PC-3 (cell line): ENCODE measurements around the gene RAB3B. TPM values are rescaled to one million over a fixed set of nuclear protein-coding genes. Genes with fewer than 3 reads are reported as not detected.
"Not testable (repeated sequence)": the region's sequence is repeated elsewhere in the genome, so short reads cannot be mapped to it uniquely, and the experiment has no call there.

Experiments
- ATAC-seq: fragments of 200-7000 bp; cut with Tn5 transposase; 2 replicates; pipeline ENCODE4 v1.9.1; 2020; ENCODE audit warnings: mild to moderate bottlenecking, moderate library complexity
- BruUV-seq: library from RNA; stranded (reverse); fragments of 400-500 nt; replicated peaks from 2 replicates; lab custom pipeline; 2021; lab: Mats Ljungman, UMichigan
- CTCF ChIA-PET: fragments of 300-600 bp; sonication (Branson Sonifier 250); formaldehyde crosslinking; loops from one replicate; lab custom pipeline; 2022; ENCODE audit warnings: antibody characterized with exemption; lab: Charles Lee
- POLR2A ChIA-PET: fragments of 300-600 bp; sonication (Branson Sonifier 250); formaldehyde crosslinking; loops from one replicate; lab custom pipeline; 2022; ENCODE audit warnings: antibody characterized with exemption; ENCODE audit not compliant: unreplicated experiment; lab: Charles Lee
- DNase-seq: peaks from one replicate; pipeline ENCODE4 v3.0.0-alpha.2; 2015
- H2AFZ ChIP-seq: fragments of 300-600 bp; sonication (generic); 2 replicates; pipeline ENCODE4 v1.6.0; 2016; ENCODE audit warnings: antibody characterized with exemption, low read length
- H3F3A ChIP-seq: fragments of 300-600 bp; sonication (generic); one replicate; pipeline ENCODE4 v1.6.0; 2017; ENCODE audit warnings: antibody characterized with exemption, low read length, control low read depth, mild to moderate bottlenecking; ENCODE audit not compliant: unreplicated experiment
- H3K27ac ChIP-seq: fragments of 300-600 bp; sonication (generic); 2 replicates; pipeline ENCODE4 v1.5.1; 2016; ENCODE audit warnings: mild to moderate bottlenecking, low read length
- H3K27me3 ChIP-seq: fragments of 300-600 bp; sonication (generic); 2 replicates; pipeline ENCODE4 v1.6.1; 2016; ENCODE audit warnings: low read length, mixed read lengths
- H3K36me3 ChIP-seq: fragments of 300-600 bp; sonication (generic); 2 replicates; pipeline ENCODE4 v1.6.1; 2016; ENCODE audit warnings: low read depth, mixed run types, low read length, mixed read lengths
- H3K4me1 ChIP-seq: fragments of 300-600 bp; sonication (generic); 2 replicates; pipeline ENCODE4 v1.5.1; 2016; ENCODE audit warnings: low read length; ENCODE audit not compliant: insufficient read depth
- H3K4me2 ChIP-seq: fragments of 300-600 bp; sonication (generic); 2 replicates; pipeline ENCODE4 v1.6.0; 2016; ENCODE audit warnings: low read length
- H3K4me3 ChIP-seq: fragments of 300-600 bp; sonication (generic); 2 replicates; pipeline ENCODE4 v1.5.1; 2016; ENCODE audit warnings: mild to moderate bottlenecking, low read length, mixed read lengths
- H3K79me2 ChIP-seq: fragments of 300-600 bp; sonication (generic); 2 replicates; pipeline ENCODE4 v1.6.1; 2017; ENCODE audit warnings: low read length, mixed read lengths
- H3K9ac ChIP-seq: fragments of 300-600 bp; sonication (generic); 2 replicates; pipeline ENCODE4 v1.6.0; 2016; ENCODE audit warnings: mild to moderate bottlenecking, low read length
- H3K9me2 ChIP-seq: fragments of 300-600 bp; sonication (generic); replicated peaks from 2 replicates; pipeline ENCODE4 v1.6.1; 2016; ENCODE audit warnings: mixed run types, low read length, mixed read lengths
- H3K9me3 ChIP-seq: fragments of 300-600 bp; sonication (generic); 2 replicates; pipeline ENCODE4 v1.6.1; 2016; ENCODE audit warnings: low read length, mixed read lengths
- H4K20me1 ChIP-seq: fragments of 300-600 bp; sonication (generic); 2 replicates; pipeline ENCODE4 v1.6.1; 2016; ENCODE audit warnings: low read length, mixed read lengths
- EZH2 ChIP-seq: fragments of 300-600 bp; sonication (generic); IDR thresholded peaks from one replicate; pipeline ENCODE4 v1.6.1; 2017; ENCODE audit warnings: antibody characterized with exemption, mild to moderate bottlenecking, low read length; ENCODE audit not compliant: unreplicated experiment
- EZH2phosphoT487 ChIP-seq: fragments of 300-600 bp; sonication (generic); IDR thresholded peaks from 2 replicates; pipeline ENCODE4 v1.6.1; 2018; ENCODE audit warnings: mild to moderate bottlenecking, antibody characterized with exemption, low read length, borderline replicate concordance
- intact Hi-C: fragments of 100-400 bp; cut with micrococcal nuclease; formaldehyde crosslinking; loops from 2 replicates; pipeline ENCODE4 v1.9.0; 2023
- total RNA-seq: library from RNA; depleted of rRNA; stranded (reverse); fragments of >200 nt; gene quantifications from 2 replicates; pipeline ENCODE4 v1.2.3, GENCODE V29; 2014
- TF ChIP-seq, protein P1 (sequence below): fragments of 300-600 bp; sonication (generic); conservative IDR thresholded peaks from 2 replicates; pipeline ENCODE4 v1.5.1; 2017; ENCODE audit warnings: antibody characterized with exemption, low read depth, mild to moderate bottlenecking, low read length

Gene RAB3B
- total RNA-seq, 1 experiment from 2014 or later, result 4.5 TPM

DNA sequence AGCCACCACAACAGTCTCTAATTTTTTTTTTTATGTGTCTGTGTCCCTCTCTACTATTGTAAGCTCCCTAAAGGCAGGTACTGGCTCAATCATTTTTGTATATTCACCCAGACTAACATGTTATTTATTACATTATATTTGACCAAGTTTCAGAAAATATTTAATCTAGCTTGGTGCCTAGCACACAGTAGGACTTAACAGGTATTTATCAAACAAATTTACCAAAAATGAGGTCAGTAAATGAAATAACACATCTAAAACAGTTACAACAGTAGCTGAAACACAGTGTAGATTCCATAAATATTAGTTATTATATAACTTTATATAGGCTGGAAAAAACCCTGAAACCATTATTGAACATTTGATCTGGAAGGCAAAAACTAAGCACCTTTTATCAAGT lies 114.7 kb downstream of the RAB3B start:
- no TSS peak for BruUV-seq
- no peaks in the 10 kb centered on the region for H3K27me3 ChIP-seq
- peaks cover 24% of the 10 kb centered on the region for H3K4me1 ChIP-seq
- H3K9me2 ChIP-seq, result no peaks in the 10 kb centered on the region
- peak overlapping the region; percentile 27; the same call in 1 of the 2 replicates for H3K9ac ChIP-seq
- H2AFZ ChIP-seq, result no peak overlapping the region
- peaks cover 8% of the 10 kb centered on the region for H3K36me3 ChIP-seq
- ATAC-seq (no peak), DNase-seq (no peak)
- ChIA-PET CTCF (interaction anchor here (0.6 kb wide), 1 partner anchor 15 kb away, joined by 4 read pairs; no protein-coding TSS in a partner anchor), POLR2A (no interaction called here)
- intact Hi-C loops, result loop anchor here (5.0 kb wide), 1 partner anchor 304 kb away; no protein-coding TSS in a partner anchor
- H3K79me2 ChIP-seq, result peaks cover 76% of the 10 kb centered on the region
- peak overlapping the region; percentile 90 for H3K4me2 ChIP-seq
- no peaks in the 10 kb centered on the region for H3K9me3 ChIP-seq
- peaks cover 16% of the 10 kb centered on the region; the same call in 1 of the 2 replicates for H4K20me1 ChIP-seq
- no peaks in the 10 kb centered on the region for H3F3A ChIP-seq
- peak overlapping the region; percentile 87 for H3K4me3 ChIP-seq
- TF ChIP-seq EZH2, result no peak
- H3K27ac ChIP-seq, result no peak overlapping the region

DNA sequence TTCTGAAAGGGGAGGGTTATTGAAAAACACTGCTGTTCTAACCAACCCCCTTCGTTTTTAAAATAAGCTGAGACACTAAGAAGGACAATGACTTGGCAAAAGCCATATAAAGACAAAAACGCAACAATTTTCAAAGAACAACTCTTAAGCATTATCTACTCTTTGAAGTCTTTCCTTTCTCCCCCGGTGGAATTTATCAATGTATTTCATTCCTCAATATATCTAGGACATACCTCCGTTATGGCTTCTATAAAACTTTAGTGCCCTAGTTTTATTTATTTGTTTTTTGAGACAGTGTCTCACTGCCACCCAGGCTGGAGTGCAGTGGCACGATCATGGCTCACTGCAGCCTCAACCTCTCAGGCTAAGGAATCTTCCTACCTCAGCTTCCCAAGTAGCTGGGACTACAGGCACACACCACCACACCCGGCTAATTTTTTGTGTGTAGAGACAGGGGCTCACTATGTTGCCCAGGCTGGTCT lies 115.2 kb downstream of the RAB3B start:
- ATAC-seq, result no peak
- BruUV-seq, result no TSS peak
- Histone ChIP-seq H3K27me3 (no peaks in the 10 kb centered on the region), H3K27ac (peak overlapping the region; percentile 13; the same call in 1 of the 2 replicates), H2AFZ (no peak overlapping the region; the same call in 1 of the 2 replicates), H3K4me2 (peak overlapping the region; percentile 90), H3K9ac (peak overlapping the region; percentile 27; the same call in 1 of the 2 replicates), H3F3A (no peaks in the 10 kb centered on the region), H3K79me2 (peaks cover 81% of the 10 kb centered on the region), H3K4me1 (peaks cover 24% of the 10 kb centered on the region), H3K9me3 (no peaks in the 10 kb centered on the region), H3K36me3 (peaks cover 8% of the 10 kb centered on the region), H3K4me3 (peak overlapping the region; percentile 87), H4K20me1 (peaks cover 16% of the 10 kb centered on the region; the same call in 1 of the 2 replicates), H3K9me2 (no peaks in the 10 kb centered on the region)
- DNase-seq, result peak; percentile 7
- POLR2A ChIA-PET, result no interaction called here
- CTCF ChIA-PET, result no interaction called here
- TF ChIP-seq EZH2 (no peak), EZH2phosphoT487 (no peak)
- TF ChIP-seq, protein P1, sequence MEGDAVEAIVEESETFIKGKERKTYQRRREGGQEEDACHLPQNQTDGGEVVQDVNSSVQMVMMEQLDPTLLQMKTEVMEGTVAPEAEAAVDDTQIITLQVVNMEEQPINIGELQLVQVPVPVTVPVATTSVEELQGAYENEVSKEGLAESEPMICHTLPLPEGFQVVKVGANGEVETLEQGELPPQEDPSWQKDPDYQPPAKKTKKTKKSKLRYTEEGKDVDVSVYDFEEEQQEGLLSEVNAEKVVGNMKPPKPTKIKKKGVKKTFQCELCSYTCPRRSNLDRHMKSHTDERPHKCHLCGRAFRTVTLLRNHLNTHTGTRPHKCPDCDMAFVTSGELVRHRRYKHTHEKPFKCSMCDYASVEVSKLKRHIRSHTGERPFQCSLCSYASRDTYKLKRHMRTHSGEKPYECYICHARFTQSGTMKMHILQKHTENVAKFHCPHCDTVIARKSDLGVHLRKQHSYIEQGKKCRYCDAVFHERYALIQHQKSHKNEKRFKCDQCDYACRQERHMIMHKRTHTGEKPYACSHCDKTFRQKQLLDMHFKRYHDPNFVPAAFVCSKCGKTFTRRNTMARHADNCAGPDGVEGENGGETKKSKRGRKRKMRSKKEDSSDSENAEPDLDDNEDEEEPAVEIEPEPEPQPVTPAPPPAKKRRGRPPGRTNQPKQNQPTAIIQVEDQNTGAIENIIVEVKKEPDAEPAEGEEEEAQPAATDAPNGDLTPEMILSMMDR, result no peak
- intact Hi-C loops, result loop anchor here (5.0 kb wide), 1 partner anchor 303 kb away; no protein-coding TSS in a partner anchor

DNA sequence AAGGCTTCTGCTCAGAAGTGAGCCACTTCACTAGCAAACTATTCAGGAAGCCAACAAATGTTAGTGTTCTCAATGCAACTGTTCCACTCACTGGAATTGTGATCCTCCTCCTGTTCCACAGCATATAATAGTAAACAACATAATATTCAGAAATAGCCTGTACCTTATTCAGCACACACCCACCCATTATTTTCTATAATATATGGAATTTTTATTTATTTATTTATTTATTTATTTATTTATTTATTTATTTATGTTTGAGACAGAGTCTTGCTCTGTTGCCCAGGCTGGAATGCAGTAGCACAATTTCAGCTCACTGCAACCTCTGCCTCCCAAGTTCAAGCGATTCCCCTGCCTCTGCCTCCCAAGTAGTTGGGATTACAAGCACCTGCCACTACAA lies 117.2 kb downstream of the RAB3B start:
- H3K4me3 ChIP-seq, POLR2A ChIA-PET, BruUV-seq, H3K27me3 ChIP-seq, ATAC-seq, H3K9ac ChIP-seq, H2AFZ ChIP-seq, H3K9me2 ChIP-seq, H3K36me3 ChIP-seq, CTCF ChIA-PET, DNase-seq, H3K9me3 ChIP-seq, intact Hi-C loops, H3K27ac ChIP-seq, H3K4me2 ChIP-seq, H3F3A ChIP-seq: not testable (repeated sequence)
- peaks cover 16% of the 10 kb centered on the region; the same call in 1 of the 2 replicates for H4K20me1 ChIP-seq
- H3K4me1 ChIP-seq, result peaks cover 17% of the 10 kb centered on the region
- H3K79me2 ChIP-seq, result peaks cover 99% of the 10 kb centered on the region
